HEK293 (cell line): Measurements from ENCODE around the gene ARHGAP26.

Experiments
- CTCF ChIA-PET: fragments of 350-600 bp; formaldehyde crosslinking; extraction: SDS; loops from one replicate; lab custom pipeline; 2021; ENCODE audit warnings: antibody characterized with exemption; lab: Yijun Ruan, JAX
- POLR2A ChIA-PET: fragments of 300-600 bp; formaldehyde crosslinking; extraction: SDS; loops from one replicate; lab custom pipeline; 2020; ENCODE audit warnings: antibody characterized with exemption, inconsistent platforms; lab: Yijun Ruan, JAX
- H3K27ac ChIP-seq: fragments of 200-500 bp; sonication (Bioruptor generic); 2 replicates; pipeline ENCODE4 v1.5.1; 2014; ENCODE audit warnings: low read depth, low read length, control low read depth, inconsistent platforms; ENCODE audit errors: extremely low read depth
- H3K36me3 ChIP-seq, 2 experiments: fragments of 200-500 bp in 1 of 2; sonication (Bioruptor generic) in 1 of 2; 1 replicate in 1 of 2; 2 replicates in 1 of 2; pipeline ENCODE4 v1.5.1; 2014 to 2017; ENCODE audit warnings: inconsistent platforms in 2 of 2, low read length in 2 of 2; ENCODE audit not compliant: control insufficient read depth in 2 of 2, insufficient read depth in 1 of 2
- H3K4me1 ChIP-seq: fragments of 200-500 bp; sonication (Bioruptor generic); 2 replicates; pipeline ENCODE4 v1.5.1; 2014; ENCODE audit warnings: mild to moderate bottlenecking, low read length, inconsistent platforms; ENCODE audit not compliant: control insufficient read depth, insufficient read depth
- H3K4me3 ChIP-seq: 2 replicates; pipeline ENCODE4 v1.5.1; 2011; ENCODE audit warnings: low read depth, mild to moderate bottlenecking, control low read depth, low read length, moderate library complexity
- H3K9me3 ChIP-seq: fragments of 200-500 bp; sonication (Bioruptor generic); 2 replicates; pipeline ENCODE4 v1.5.1; 2014; ENCODE audit warnings: low read depth, low read length, inconsistent platforms; ENCODE audit not compliant: control insufficient read depth, insufficient read depth
- HOXD13 ChIP-seq: sonication (generic); formaldehyde crosslinking; IDR thresholded peaks from 2 replicates; pipeline ENCODE4 v1.8.0; 2022; ENCODE audit warnings: missing genetic modification reagents, borderline replicate concordance
- MEIS1 ChIP-seq: sonication (generic); formaldehyde crosslinking; IDR thresholded peaks from 2 replicates; pipeline ENCODE4 v1.8.1; 2022; ENCODE audit warnings: missing genetic modification reagents, mild to moderate bottlenecking, borderline replicate concordance
- OVOL3 ChIP-seq: fragments of 450-650 bp; formaldehyde crosslinking; IDR thresholded peaks from 2 replicates; pipeline ENCODE4 v1.5.1; 2016; ENCODE audit warnings: missing biosample characterization, missing genetic modification characterization
- SP2 ChIP-seq: fragments of 450-650 bp; formaldehyde crosslinking; IDR thresholded peaks from 2 replicates; pipeline ENCODE4 v1.5.1; 2016; ENCODE audit warnings: missing biosample characterization, missing genetic modification characterization
- YY2 ChIP-seq: fragments of 450-650 bp; formaldehyde crosslinking; IDR thresholded peaks from 2 replicates; pipeline ENCODE4 v1.5.1; 2016; ENCODE audit warnings: missing biosample characterization, missing genetic modification characterization
- ZBTB48 ChIP-seq: fragments of 450-650 bp; formaldehyde crosslinking; IDR thresholded peaks from 2 replicates; pipeline ENCODE4 v1.5.1; 2016; ENCODE audit warnings: missing biosample characterization, missing genetic modification characterization
- ZEB2 ChIP-seq: fragments of 450-650 bp; formaldehyde crosslinking; IDR thresholded peaks from 2 replicates; pipeline ENCODE4 v1.5.1; 2016; ENCODE audit warnings: missing biosample characterization, missing genetic modification characterization
- ZNF114 ChIP-seq: fragments of 450-650 bp; formaldehyde crosslinking; IDR thresholded peaks from 2 replicates; pipeline ENCODE4 v1.5.0; 2017; ENCODE audit warnings: missing biosample characterization, missing genetic modification characterization
- ZNF121 ChIP-seq: fragments of 450-650 bp; formaldehyde crosslinking; IDR thresholded peaks from 2 replicates; pipeline ENCODE4 v1.5.1; 2016; ENCODE audit warnings: missing biosample characterization, missing genetic modification characterization
- ZNF16 ChIP-seq: fragments of 450-650 bp; formaldehyde crosslinking; IDR thresholded peaks from 2 replicates; pipeline ENCODE4 v1.5.1; 2016; ENCODE audit warnings: low read depth, missing biosample characterization, missing genetic modification characterization
- ZNF174 ChIP-seq: fragments of 450-650 bp; formaldehyde crosslinking; IDR thresholded peaks from 2 replicates; pipeline ENCODE4 v1.5.0; 2017; ENCODE audit warnings: missing biosample characterization, mild to moderate bottlenecking, missing genetic modification characterization
- ZNF223 ChIP-seq: fragments of 450-650 bp; formaldehyde crosslinking; IDR thresholded peaks from 2 replicates; pipeline ENCODE4 v1.5.1; 2016; ENCODE audit warnings: missing biosample characterization, missing genetic modification characterization
- ZNF248 ChIP-seq: fragments of 450-650 bp; formaldehyde crosslinking; IDR thresholded peaks from 2 replicates; pipeline ENCODE4 v1.5.1; 2017; ENCODE audit warnings: missing biosample characterization, missing genetic modification characterization
- ZNF341 ChIP-seq: fragments of 450-650 bp; formaldehyde crosslinking; IDR thresholded peaks from 2 replicates; pipeline ENCODE4; 2016; ENCODE audit warnings: low read depth, missing biosample characterization, missing genetic modification characterization
- ZNF544 ChIP-seq: fragments of 450-650 bp; formaldehyde crosslinking; IDR thresholded peaks from 2 replicates; pipeline ENCODE4 v1.5.0; 2017; ENCODE audit warnings: missing biosample characterization, missing genetic modification characterization
- ZNF621 ChIP-seq: fragments of 450-650 bp; formaldehyde crosslinking; IDR thresholded peaks from 2 replicates; pipeline ENCODE4 v1.5.1; 2017; ENCODE audit warnings: missing biosample characterization, missing genetic modification characterization
- ZNF701 ChIP-seq: fragments of 450-650 bp; formaldehyde crosslinking; IDR thresholded peaks from 2 replicates; pipeline ENCODE4 v1.5.1; 2016; ENCODE audit warnings: missing biosample characterization, missing genetic modification characterization
- ZNF777 ChIP-seq: fragments of 450-650 bp; formaldehyde crosslinking; IDR thresholded peaks from 2 replicates; pipeline ENCODE4 v1.5.1; 2017; ENCODE audit warnings: missing biosample characterization, missing genetic modification characterization, borderline replicate concordance
- ZNF843 ChIP-seq: fragments of 450-650 bp; formaldehyde crosslinking; IDR thresholded peaks from 2 replicates; pipeline ENCODE4 v1.5.1; 2016; ENCODE audit warnings: missing biosample characterization, missing genetic modification characterization
- TF ChIP-seq, protein P1 (sequence below): fragments of 450-650 bp; formaldehyde crosslinking; IDR thresholded peaks from 2 replicates; pipeline ENCODE4 v1.5.1; 2016; ENCODE audit warnings: missing biosample characterization, missing genetic modification characterization
- TF ChIP-seq, protein P2 (sequence below): fragments of 450-650 bp; formaldehyde crosslinking; IDR thresholded peaks from 2 replicates; pipeline ENCODE4 v1.5.1; 2017; ENCODE audit warnings: missing biosample characterization, missing genetic modification characterization
- TF ChIP-seq, protein P3 (sequence below): fragments of 450-650 bp; formaldehyde crosslinking; IDR thresholded peaks from 2 replicates; pipeline ENCODE4 v1.5.1; 2016; ENCODE audit warnings: missing biosample characterization, missing genetic modification characterization
- TF ChIP-seq, protein P4 (sequence below): fragments of 450-650 bp; formaldehyde crosslinking; IDR thresholded peaks from 2 replicates; pipeline ENCODE4; 2016; ENCODE audit warnings: missing biosample characterization, missing genetic modification characterization
- TF ChIP-seq, protein P5 (sequence below): fragments of 450-650 bp; formaldehyde crosslinking; IDR thresholded peaks from 2 replicates; pipeline ENCODE4 v1.5.0; 2017; ENCODE audit warnings: missing biosample characterization, missing genetic modification characterization, borderline replicate concordance
- TF ChIP-seq, protein P6 (sequence below): fragments of 450-650 bp; IDR thresholded peaks from 2 replicates; pipeline ENCODE4 v1.5.1; 2018; ENCODE audit warnings: missing biosample characterization, missing genetic modification characterization

ARHGAP26 gene

DNA sequence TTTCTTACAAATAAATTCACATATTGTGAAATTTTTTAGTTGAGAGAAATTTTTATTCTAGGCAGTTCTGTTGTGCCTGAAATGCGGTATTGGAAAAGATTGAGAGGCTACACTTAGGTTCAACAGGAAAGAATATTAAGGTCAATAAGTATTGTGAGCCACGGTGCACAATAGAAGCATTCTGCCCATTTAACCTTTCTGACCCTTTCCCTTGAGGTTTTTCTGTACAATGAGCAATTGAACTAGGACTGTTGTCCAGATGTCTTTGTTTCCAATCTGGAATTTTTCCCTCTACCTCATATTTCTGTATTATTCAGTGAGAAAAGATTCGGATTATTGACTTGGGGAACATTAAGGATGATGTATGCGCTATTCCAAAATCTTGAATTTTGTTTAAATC is 428.2 kb downstream of the ARHGAP26 start:
- H3K4me3 ChIP-seq, result no peak overlapping the region
- H3K9me3 ChIP-seq, result no peaks in the 10 kb centered on the region
- H3K36me3 ChIP-seq, result no peaks in the 10 kb centered on the region
- H3K27ac ChIP-seq, result no peak overlapping the region
- POLR2A ChIA-PET, result no interaction called here
- CTCF ChIA-PET, result no interaction called here
- peaks cover 3% of the 10 kb centered on the region for H3K4me1 ChIP-seq
- TF ChIP-seq ZNF544 (no peak), ZNF223 (tag by site-specific recombination) (no peak), HOXD13 (no peak), ZNF114 (tag by site-specific recombination) (no peak), ZNF248 (tag by site-specific recombination) (no peak), ZNF121 (tag by site-specific recombination) (no peak), ZBTB48 (tag by site-specific recombination) (no peak)
- TF ChIP-seq, protein P1, sequence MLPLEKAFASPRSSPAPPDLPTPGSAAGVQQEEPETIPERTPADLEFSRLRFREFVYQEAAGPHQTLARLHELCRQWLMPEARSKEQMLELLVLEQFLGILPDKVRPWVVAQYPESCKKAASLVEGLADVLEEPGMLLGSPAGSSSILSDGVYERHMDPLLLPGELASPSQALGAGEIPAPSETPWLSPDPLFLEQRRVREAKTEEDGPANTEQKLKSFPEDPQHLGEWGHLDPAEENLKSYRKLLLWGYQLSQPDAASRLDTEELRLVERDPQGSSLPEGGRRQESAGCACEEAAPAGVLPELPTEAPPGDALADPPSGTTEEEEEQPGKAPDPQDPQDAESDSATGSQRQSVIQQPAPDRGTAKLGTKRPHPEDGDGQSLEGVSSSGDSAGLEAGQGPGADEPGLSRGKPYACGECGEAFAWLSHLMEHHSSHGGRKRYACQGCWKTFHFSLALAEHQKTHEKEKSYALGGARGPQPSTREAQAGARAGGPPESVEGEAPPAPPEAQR, result no peak
- TF ChIP-seq, protein P2, sequence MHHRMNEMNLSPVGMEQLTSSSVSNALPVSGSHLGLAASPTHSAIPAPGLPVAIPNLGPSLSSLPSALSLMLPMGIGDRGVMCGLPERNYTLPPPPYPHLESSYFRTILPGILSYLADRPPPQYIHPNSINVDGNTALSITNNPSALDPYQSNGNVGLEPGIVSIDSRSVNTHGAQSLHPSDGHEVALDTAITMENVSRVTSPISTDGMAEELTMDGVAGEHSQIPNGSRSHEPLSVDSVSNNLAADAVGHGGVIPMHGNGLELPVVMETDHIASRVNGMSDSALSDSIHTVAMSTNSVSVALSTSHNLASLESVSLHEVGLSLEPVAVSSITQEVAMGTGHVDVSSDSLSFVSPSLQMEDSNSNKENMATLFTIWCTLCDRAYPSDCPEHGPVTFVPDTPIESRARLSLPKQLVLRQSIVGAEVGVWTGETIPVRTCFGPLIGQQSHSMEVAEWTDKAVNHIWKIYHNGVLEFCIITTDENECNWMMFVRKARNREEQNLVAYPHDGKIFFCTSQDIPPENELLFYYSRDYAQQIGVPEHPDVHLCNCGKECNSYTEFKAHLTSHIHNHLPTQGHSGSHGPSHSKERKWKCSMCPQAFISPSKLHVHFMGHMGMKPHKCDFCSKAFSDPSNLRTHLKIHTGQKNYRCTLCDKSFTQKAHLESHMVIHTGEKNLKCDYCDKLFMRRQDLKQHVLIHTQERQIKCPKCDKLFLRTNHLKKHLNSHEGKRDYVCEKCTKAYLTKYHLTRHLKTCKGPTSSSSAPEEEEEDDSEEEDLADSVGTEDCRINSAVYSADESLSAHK, result no peak
- TF ChIP-seq, protein P3, sequence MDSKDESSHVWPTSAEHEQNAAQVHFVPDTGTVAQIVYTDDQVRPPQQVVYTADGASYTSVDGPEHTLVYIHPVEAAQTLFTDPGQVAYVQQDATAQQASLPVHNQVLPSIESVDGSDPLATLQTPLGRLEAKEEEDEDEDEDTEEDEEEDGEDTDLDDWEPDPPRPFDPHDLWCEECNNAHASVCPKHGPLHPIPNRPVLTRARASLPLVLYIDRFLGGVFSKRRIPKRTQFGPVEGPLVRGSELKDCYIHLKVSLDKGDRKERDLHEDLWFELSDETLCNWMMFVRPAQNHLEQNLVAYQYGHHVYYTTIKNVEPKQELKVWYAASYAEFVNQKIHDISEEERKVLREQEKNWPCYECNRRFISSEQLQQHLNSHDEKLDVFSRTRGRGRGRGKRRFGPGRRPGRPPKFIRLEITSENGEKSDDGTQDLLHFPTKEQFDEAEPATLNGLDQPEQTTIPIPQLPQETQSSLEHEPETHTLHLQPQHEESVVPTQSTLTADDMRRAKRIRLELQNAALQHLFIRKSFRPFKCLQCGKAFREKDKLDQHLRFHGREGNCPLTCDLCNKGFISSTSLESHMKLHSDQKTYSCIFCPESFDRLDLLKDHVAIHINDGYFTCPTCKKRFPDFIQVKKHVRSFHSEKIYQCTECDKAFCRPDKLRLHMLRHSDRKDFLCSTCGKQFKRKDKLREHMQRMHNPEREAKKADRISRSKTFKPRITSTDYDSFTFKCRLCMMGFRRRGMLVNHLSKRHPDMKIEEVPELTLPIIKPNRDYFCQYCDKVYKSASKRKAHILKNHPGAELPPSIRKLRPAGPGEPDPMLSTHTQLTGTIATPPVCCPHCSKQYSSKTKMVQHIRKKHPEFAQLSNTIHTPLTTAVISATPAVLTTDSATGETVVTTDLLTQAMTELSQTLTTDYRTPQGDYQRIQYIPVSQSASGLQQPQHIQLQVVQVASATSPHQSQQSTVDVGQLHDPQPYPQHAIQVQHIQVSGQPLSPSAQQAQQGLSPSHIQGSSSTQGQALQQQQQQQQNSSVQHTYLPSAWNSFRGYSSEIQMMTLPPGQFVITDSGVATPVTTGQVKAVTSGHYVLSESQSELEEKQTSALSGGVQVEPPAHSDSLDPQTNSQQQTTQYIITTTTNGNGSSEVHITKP, result no peak

DNA sequence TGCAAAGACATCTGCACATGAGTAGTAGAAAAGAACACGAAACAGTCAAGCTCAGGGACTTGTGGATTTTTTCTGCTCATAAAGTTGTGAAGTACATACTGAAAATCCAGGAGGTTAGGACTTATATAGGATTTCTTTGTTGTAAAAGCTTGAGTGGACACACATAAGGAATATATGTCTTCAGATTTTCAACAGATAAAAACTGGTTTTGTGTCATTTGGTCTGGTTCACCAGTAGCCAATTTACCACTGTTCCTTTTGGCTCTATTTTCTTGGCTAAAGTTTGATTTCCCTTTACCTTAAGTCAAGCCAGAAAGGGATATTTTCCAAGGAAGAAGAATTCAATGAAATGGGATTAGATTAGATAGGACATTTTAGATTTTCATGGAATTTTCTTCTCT is 429.0 kb downstream of the ARHGAP26 start:
- peaks cover 3% of the 10 kb centered on the region for H3K4me1 ChIP-seq
- H3K9me3 ChIP-seq, result no peaks in the 10 kb centered on the region
- no peak overlapping the region for H3K4me3 ChIP-seq
- ChIA-PET CTCF (no interaction called here), POLR2A (no interaction called here)
- no peak overlapping the region for H3K27ac ChIP-seq
- no peaks in the 10 kb centered on the region for H3K36me3 ChIP-seq
- TF ChIP-seq ZNF777 (tag by site-specific recombination) (no peak), ZEB2 (tag by site-specific recombination) (no peak), SP2 (no peak), ZNF16 (no peak), ZNF341 (tag by site-specific recombination) (no peak), ZNF843 (tag by site-specific recombination) (no peak), ZNF621 (tag by site-specific recombination) (no peak), ZNF174 (tag by site-specific recombination) (no peak), YY2 (tag by site-specific recombination) (no peak), MEIS1 (CRISPR knock-in tag) (no peak), ZNF544 (no peak), ZNF701 (no peak), OVOL3 (no peak)
- TF ChIP-seq, protein P4, sequence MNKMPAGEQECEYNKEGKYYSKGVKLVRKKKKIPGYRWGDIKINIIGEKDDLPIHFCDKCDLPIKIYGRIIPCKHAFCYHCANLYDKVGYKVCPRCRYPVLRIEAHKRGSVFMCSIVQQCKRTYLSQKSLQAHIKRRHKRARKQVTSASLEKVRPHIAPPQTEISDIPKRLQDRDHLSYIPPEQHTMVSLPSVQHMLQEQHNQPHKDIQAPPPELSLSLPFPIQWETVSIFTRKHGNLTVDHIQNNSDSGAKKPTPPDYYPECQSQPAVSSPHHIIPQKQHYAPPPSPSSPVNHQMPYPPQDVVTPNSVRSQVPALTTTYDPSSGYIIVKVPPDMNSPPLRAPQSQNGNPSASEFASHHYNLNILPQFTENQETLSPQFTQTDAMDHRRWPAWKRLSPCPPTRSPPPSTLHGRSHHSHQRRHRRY (tag by site-specific recombination), result no peak
- TF ChIP-seq, protein P5, sequence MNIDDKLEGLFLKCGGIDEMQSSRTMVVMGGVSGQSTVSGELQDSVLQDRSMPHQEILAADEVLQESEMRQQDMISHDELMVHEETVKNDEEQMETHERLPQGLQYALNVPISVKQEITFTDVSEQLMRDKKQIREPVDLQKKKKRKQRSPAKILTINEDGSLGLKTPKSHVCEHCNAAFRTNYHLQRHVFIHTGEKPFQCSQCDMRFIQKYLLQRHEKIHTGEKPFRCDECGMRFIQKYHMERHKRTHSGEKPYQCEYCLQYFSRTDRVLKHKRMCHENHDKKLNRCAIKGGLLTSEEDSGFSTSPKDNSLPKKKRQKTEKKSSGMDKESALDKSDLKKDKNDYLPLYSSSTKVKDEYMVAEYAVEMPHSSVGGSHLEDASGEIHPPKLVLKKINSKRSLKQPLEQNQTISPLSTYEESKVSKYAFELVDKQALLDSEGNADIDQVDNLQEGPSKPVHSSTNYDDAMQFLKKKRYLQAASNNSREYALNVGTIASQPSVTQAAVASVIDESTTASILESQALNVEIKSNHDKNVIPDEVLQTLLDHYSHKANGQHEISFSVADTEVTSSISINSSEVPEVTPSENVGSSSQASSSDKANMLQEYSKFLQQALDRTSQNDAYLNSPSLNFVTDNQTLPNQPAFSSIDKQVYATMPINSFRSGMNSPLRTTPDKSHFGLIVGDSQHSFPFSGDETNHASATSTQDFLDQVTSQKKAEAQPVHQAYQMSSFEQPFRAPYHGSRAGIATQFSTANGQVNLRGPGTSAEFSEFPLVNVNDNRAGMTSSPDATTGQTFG (tag by site-specific recombination), result no peak
- TF ChIP-seq, protein P6, sequence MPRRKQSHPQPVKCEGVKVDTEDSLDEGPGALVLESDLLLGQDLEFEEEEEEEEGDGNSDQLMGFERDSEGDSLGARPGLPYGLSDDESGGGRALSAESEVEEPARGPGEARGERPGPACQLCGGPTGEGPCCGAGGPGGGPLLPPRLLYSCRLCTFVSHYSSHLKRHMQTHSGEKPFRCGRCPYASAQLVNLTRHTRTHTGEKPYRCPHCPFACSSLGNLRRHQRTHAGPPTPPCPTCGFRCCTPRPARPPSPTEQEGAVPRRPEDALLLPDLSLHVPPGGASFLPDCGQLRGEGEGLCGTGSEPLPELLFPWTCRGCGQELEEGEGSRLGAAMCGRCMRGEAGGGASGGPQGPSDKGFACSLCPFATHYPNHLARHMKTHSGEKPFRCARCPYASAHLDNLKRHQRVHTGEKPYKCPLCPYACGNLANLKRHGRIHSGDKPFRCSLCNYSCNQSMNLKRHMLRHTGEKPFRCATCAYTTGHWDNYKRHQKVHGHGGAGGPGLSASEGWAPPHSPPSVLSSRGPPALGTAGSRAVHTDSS (tag by site-specific recombination), result no peak
